Measurements from ENCODE around the gene ANKRD55.
"Not testable (repeated sequence)": the region's sequence is repeated elsewhere in the genome, so short reads cannot be mapped to it uniquely, and the experiment has no call there.

ANKRD55 gene

GRCh38 chr5:56102889-56103288 is 130.2 kb downstream of the ANKRD55 start:
- no peak for DNase-seq
- no peak for TF ChIP-seq CTCF (IDR thresholded peaks at IDR 0.05; ENCODE audit: low read depth, low read length)
- H3K27ac ChIP-seq = no peak overlapping the region
- no peaks in the 10 kb centered on the region for H3K9me3 ChIP-seq (ENCODE audit: severe bottlenecking)
- no peaks in the 10 kb centered on the region for H3K27me3 ChIP-seq (ENCODE audit: insufficient read depth, low read depth, severe bottlenecking)
- H3K4me3 ChIP-seq (ENCODE audit: low read depth, low read length) = no peak overlapping the region
- H3K36me3 ChIP-seq = no peaks in the 10 kb centered on the region

- DNase-seq; H3K36me3 ChIP-seq; H3K27ac ChIP-seq; H3K27me3 ChIP-seq (ENCODE audit: insufficient read depth, low read depth, severe bottlenecking); H3K9me3 ChIP-seq (ENCODE audit: severe bottlenecking); H3K4me3 ChIP-seq (ENCODE audit: low read depth, low read length): not testable (repeated sequence)
These were observed 130.9 kb downstream of the ANKRD55 start for GRCh38 chr5:56102207-56102606.

GRCh38 chr5:56101180-56101579 is 131.9 kb downstream of the ANKRD55 start:
- no peak overlapping the region for H3K27ac ChIP-seq
- H3K36me3 ChIP-seq = no peaks in the 10 kb centered on the region
- DNase-seq = no peak
- no peak overlapping the region for H3K4me3 ChIP-seq (ENCODE audit: low read depth, low read length)
- no peaks in the 10 kb centered on the region for H3K9me3 ChIP-seq (ENCODE audit: severe bottlenecking)
- no peaks in the 10 kb centered on the region for H3K27me3 ChIP-seq (ENCODE audit: insufficient read depth, low read depth, severe bottlenecking)
- TF ChIP-seq CTCF (IDR thresholded peaks at IDR 0.05; ENCODE audit: low read depth, low read length) = no peak

GRCh38 chr5:56100439-56101176 is 132.5 kb downstream of the ANKRD55 start:
- H3K36me3 ChIP-seq = no peaks in the 10 kb centered on the region
- H3K4me3 ChIP-seq (ENCODE audit: low read depth, low read length) = no peak overlapping the region
- DNase-seq = no peak
- no peaks in the 10 kb centered on the region for H3K27me3 ChIP-seq (ENCODE audit: insufficient read depth, low read depth, severe bottlenecking)
- TF ChIP-seq CTCF (IDR thresholded peaks at IDR 0.05; ENCODE audit: low read depth, low read length) = no peak
- H3K9me3 ChIP-seq (ENCODE audit: severe bottlenecking) = no peaks in the 10 kb centered on the region
- no peak overlapping the region for H3K27ac ChIP-seq

GRCh38 chr5:56099346-56099745 is 133.8 kb downstream of the ANKRD55 start:
- no peak for DNase-seq
- Histone ChIP-seq H3K4me3 (ENCODE audit: low read depth, low read length) (no peak overlapping the region), H3K9me3 (ENCODE audit: severe bottlenecking) (no peaks in the 10 kb centered on the region), H3K36me3 (no peaks in the 10 kb centered on the region), H3K27ac (no peak overlapping the region), H3K27me3 (ENCODE audit: insufficient read depth, low read depth, severe bottlenecking) (no peaks in the 10 kb centered on the region)
- TF ChIP-seq CTCF (IDR thresholded peaks at IDR 0.05; ENCODE audit: low read depth, low read length) = no peak

GRCh38 chr5:56097055-56097454 is 136.1 kb downstream of the ANKRD55 start:
- no peaks in the 10 kb centered on the region for H3K36me3 ChIP-seq
- no peak for TF ChIP-seq CTCF (IDR thresholded peaks at IDR 0.05; ENCODE audit: low read depth, low read length)
- H3K27ac ChIP-seq = no peak overlapping the region
- H3K9me3 ChIP-seq (ENCODE audit: severe bottlenecking) = no peaks in the 10 kb centered on the region
- no peaks in the 10 kb centered on the region for H3K27me3 ChIP-seq (ENCODE audit: insufficient read depth, low read depth, severe bottlenecking)
- DNase-seq = no peak
- H3K4me3 ChIP-seq (ENCODE audit: low read depth, low read length) = no peak overlapping the region

All from WERI-Rb-1 (cell line).